Measurements from ENCODE around the gene SEMA4G. TPM values are rescaled to one million over a fixed set of nuclear protein-coding genes. Genes with fewer than 3 reads are reported as not detected.

The SEMA4G gene
- total RNA-seq, 1 experiment from 2014 or later = 4.7 TPM

- Histone ChIP-seq H3K27ac (ENCODE audit: low read length) (no peak overlapping the region), H3K9me3 (ENCODE audit: control insufficient read depth, insufficient read depth, low read depth, low read length) (no peaks in the 10 kb centered on the region), H3K27me3 (ENCODE audit: control insufficient read depth, insufficient read depth, low read length) (no peaks in the 10 kb centered on the region), H3K4me3 (ENCODE audit: low read depth in 2 of 2, low read length in 2 of 2) (no peak overlapping the region), H3K4me1 (ENCODE audit: control insufficient read depth, insufficient read depth, low read length) (peaks cover 18% of the 10 kb centered on the region), H3K36me3 (ENCODE audit: control insufficient read depth, insufficient read depth, low read length) (no peaks in the 10 kb centered on the region)
- no peak for DNase-seq (ENCODE audit: low read depth, low spot score)
- ATAC-seq = no peak
- CTCF ChIA-PET = interaction anchor here (0.6 to 2.4 kb wide), 4 partner anchors 17 to 88 kb away, joined by 3 to 11 read pairs (median 4); no protein-coding TSS in a partner anchor
- in situ Hi-C loops (cut with HindIII; ENCODE audit: low pct_unique_long_range_greater_than_20kb, low sequenced_read_pairs) (no loop called here), intact Hi-C loops (cut with micrococcal nuclease; ENCODE audit: unreplicated experiment) (no loop called here)
- POLR2A ChIA-PET = no interaction called here
- TF ChIP-seq TCF7L2 (IDR thresholded peaks at IDR 0.05; ENCODE audit: low read depth, low read length) = no peak
- no peak for TF ChIP-seq CTCF (IDR thresholded peaks at IDR 0.05)
- TF ChIP-seq REST (IDR thresholded peaks at IDR 0.05; ENCODE audit: insufficient read depth in 1 of 2, low read depth in 2 of 2, low read length in 1 of 2) = no peak
- no peak for TF ChIP-seq POLR2AphosphoS5 (IDR thresholded peaks at IDR 0.05; ENCODE audit: low read depth, low read length)
- no peak for TF ChIP-seq SIN3A (IDR thresholded peaks at IDR 0.05; ENCODE audit: borderline replicate concordance, insufficient read depth, low read depth, low read length)
- no TSS peak for BruUV-seq (replicated peaks)
Observed at GRCh38 chr10:101015582-101015973, 46.3 kb downstream of the SEMA4G start.

GRCh38 chr10:101016814-101017213 lies 47.5 kb downstream of the SEMA4G start:
- ATAC-seq = no peak
- CTCF ChIA-PET = interaction anchor here (0.5 to 3.3 kb wide), 5 partner anchors 14 to 183 kb away, joined by 3 to 22 read pairs (median 4); partner anchors contain the start of genes PDZD7 and SFXN3
- intact Hi-C loops (cut with micrococcal nuclease; ENCODE audit: unreplicated experiment) = no loop called here

More at GRCh38 chr10:101016814-101017213, 47.5 kb downstream of the SEMA4G start:
- no peak for DNase-seq (ENCODE audit: low read depth, low spot score)
- POLR2A ChIA-PET = no interaction called here
- Histone ChIP-seq H3K36me3 (ENCODE audit: control insufficient read depth, insufficient read depth, low read length) (no peaks in the 10 kb centered on the region), H3K9me3 (ENCODE audit: control insufficient read depth, insufficient read depth, low read depth, low read length) (no peaks in the 10 kb centered on the region), H3K27ac (ENCODE audit: low read length) (no peak overlapping the region), H3K27me3 (ENCODE audit: control insufficient read depth, insufficient read depth, low read length) (no peaks in the 10 kb centered on the region), H3K4me3 (ENCODE audit: low read depth in 2 of 2, low read length in 2 of 2) (no peak overlapping the region), H3K4me1 (ENCODE audit: control insufficient read depth, insufficient read depth, low read length) (peaks cover 15% of the 10 kb centered on the region)
- in situ Hi-C loops (cut with HindIII; ENCODE audit: low pct_unique_long_range_greater_than_20kb, low sequenced_read_pairs) = no loop called here
- no TSS peak for BruUV-seq (replicated peaks)
- TF ChIP-seq SIN3A (IDR thresholded peaks at IDR 0.05; ENCODE audit: borderline replicate concordance, insufficient read depth, low read depth, low read length) (no peak), POLR2AphosphoS5 (IDR thresholded peaks at IDR 0.05; ENCODE audit: low read depth, low read length) (no peak), REST (IDR thresholded peaks at IDR 0.05; ENCODE audit: insufficient read depth in 1 of 2, low read depth in 2 of 2, low read length in 1 of 2) (no peak)
